ENCODE data around the gene M6PR.
A peak's percentile ranks its signal among the peaks of the same experiment; 100 is the strongest.
"Not testable (repeated sequence)": the region's sequence is repeated elsewhere in the genome, so short reads cannot be mapped to it uniquely, and the experiment has no call there.

M6PR gene

GRCh38 chr12:8950702-8951478 is 1.4 kb upstream of the M6PR start:
- peak; percentile 15 for DNase-seq (ENCODE audit: low spot score)

GRCh38 chr12:8950221-8950527 is 729 bp upstream of the M6PR start:
- DNase-seq (ENCODE audit: low spot score): no peak

GRCh38 chr12:8948701-8949341 is 624 bp downstream of the M6PR start:
- peak; percentile 21 for DNase-seq (ENCODE audit: low spot score)

GRCh38 chr12:8947737-8948136 is 1.7 kb downstream of the M6PR start:
- DNase-seq (ENCODE audit: low spot score): no peak

GRCh38 chr12:8946733-8947132 is 2.7 kb downstream of the M6PR start:
- no peak for DNase-seq (ENCODE audit: low spot score)

- DNase-seq (ENCODE audit: low spot score): no peak
Observed at GRCh38 chr12:8943565-8944186, 5.8 kb downstream of the M6PR start.

GRCh38 chr12:8941691-8942478 is 7.6 kb downstream of the M6PR start:
- no peak for DNase-seq (ENCODE audit: low spot score)

GRCh38 chr12:8937842-8938442 is 11.5 kb downstream of the M6PR start:
- DNase-seq (ENCODE audit: low spot score): not testable (repeated sequence)

GRCh38 chr12:8936735-8937134 is 12.7 kb downstream of the M6PR start:
- DNase-seq (ENCODE audit: low spot score): no peak

GRCh38 chr12:8934080-8934479 is 15.4 kb downstream of the M6PR start:
- not testable (repeated sequence) for DNase-seq (ENCODE audit: low spot score)

- DNase-seq (ENCODE audit: low spot score): not testable (repeated sequence)
Observed at GRCh38 chr12:8932464-8932863, 17.0 kb downstream of the M6PR start.

GRCh38 chr12:8930655-8931323 is 18.7 kb downstream of the M6PR start:
- DNase-seq (ENCODE audit: low spot score): not testable (repeated sequence)

GRCh38 chr12:8922544-8922943 is 26.9 kb downstream of the M6PR start:
- DNase-seq (ENCODE audit: low spot score): no peak

GRCh38 chr12:8919643-8920042 is 29.8 kb downstream of the M6PR start:
- DNase-seq (ENCODE audit: low spot score): not testable (repeated sequence)

- DNase-seq (ENCODE audit: low spot score): no peak
Observed at GRCh38 chr12:8917751-8918150, 31.7 kb downstream of the M6PR start.

- no peak for DNase-seq (ENCODE audit: low spot score)
Observed at GRCh38 chr12:8917031-8917430, 32.4 kb downstream of the M6PR start.

- no peak for DNase-seq (ENCODE audit: low spot score)
Observed at GRCh38 chr12:8916154-8916553, 33.3 kb downstream of the M6PR start.

- peak; percentile 64 for DNase-seq (ENCODE audit: low spot score)
Observed at GRCh38 chr12:8914716-8915526, 34.5 kb downstream of the M6PR start.

GRCh38 chr12:8914033-8914715 is 35.3 kb downstream of the M6PR start, which contains the start of gene PHC1:
Gene PHC1 (plus strand): TSS chr12:8914509. CDS start chr12:8917678, 3,169 bp downstream.
- peak; percentile 70 for DNase-seq (ENCODE audit: low spot score)

GRCh38 chr12:8913702-8914032 is 35.8 kb downstream of the M6PR start:
- no peak for DNase-seq (ENCODE audit: low spot score)
